Hepatocyte (in vitro differentiated cells): ENCODE results near the gene ABHD2. TPM values are rescaled to one million over a fixed set of nuclear protein-coding genes. Genes with fewer than 3 reads are reported as not detected.

Source experiments
- DNase-seq: peaks from one replicate; pipeline ENCODE4 v3.0.0-alpha.2; 2016; ENCODE audit warnings: low spot score
- H2AFZ ChIP-seq: fragments of 200-600 bp; sonication (generic); 2 replicates; pipeline ENCODE4 v1.6.0; 2016; ENCODE audit warnings: antibody characterized with exemption, mild to moderate bottlenecking
- H3K27ac ChIP-seq: fragments of 200-600 bp; sonication (generic); 2 replicates; pipeline ENCODE4 v1.5.1; 2016; ENCODE audit warnings: mild to moderate bottlenecking
- H3K27me3 ChIP-seq: fragments of 200-600 bp; sonication (generic); 2 replicates; pipeline ENCODE4 v1.6.1; 2016
- H3K36me3 ChIP-seq: fragments of 200-600 bp; sonication (generic); replicated peaks from 2 replicates; pipeline ENCODE4 v1.5.1; 2016; ENCODE audit warnings: low read depth; ENCODE audit not compliant: insufficient read depth
- H3K4me1 ChIP-seq: fragments of 200-600 bp; sonication (generic); 2 replicates; pipeline ENCODE4 v1.5.1; 2016; ENCODE audit warnings: mild to moderate bottlenecking, moderate library complexity; ENCODE audit not compliant: insufficient read depth
- H3K4me2 ChIP-seq: fragments of 200-600 bp; sonication (generic); 2 replicates; pipeline ENCODE4 v1.6.0; 2016
- H3K4me3 ChIP-seq: fragments of 200-600 bp; sonication (generic); 2 replicates; pipeline ENCODE4 v1.5.1; 2016; ENCODE audit warnings: mild to moderate bottlenecking
- H3K79me2 ChIP-seq: fragments of 200-600 bp; sonication (generic); 2 replicates; pipeline ENCODE4 v1.6.0; 2017; ENCODE audit warnings: mild to moderate bottlenecking
- H3K9me2 ChIP-seq: fragments of 200-600 bp; sonication (generic); replicated peaks from 2 replicates; pipeline ENCODE4 v1.6.0; 2017; ENCODE audit warnings: mild to moderate bottlenecking; ENCODE audit not compliant: insufficient read depth
- H3K9me3 ChIP-seq: fragments of 200-600 bp; sonication (generic); 2 replicates; pipeline ENCODE4 v1.5.1; 2016; ENCODE audit warnings: low read depth, mild to moderate bottlenecking
- H4K20me1 ChIP-seq: fragments of 200-600 bp; sonication (generic); 2 replicates; pipeline ENCODE4 v1.6.0; 2016; ENCODE audit warnings: mild to moderate bottlenecking; ENCODE audit not compliant: insufficient read depth, poor library complexity, severe bottlenecking
- CTCF ChIP-seq: fragments of 200-600 bp; sonication (generic); IDR thresholded peaks from 2 replicates; pipeline ENCODE4 v1.5.1; 2016; ENCODE audit warnings: antibody characterized with exemption, mild to moderate bottlenecking; ENCODE audit not compliant: poor library complexity
- EZH2 ChIP-seq: fragments of 200-600 bp; sonication (generic); IDR thresholded peaks from 2 replicates; pipeline ENCODE4 v1.6.1; 2016; ENCODE audit warnings: antibody characterized with exemption, mild to moderate bottlenecking, borderline replicate concordance
- EZH2phosphoT487 ChIP-seq: fragments of 200-600 bp; sonication (generic); IDR thresholded peaks from one replicate; pipeline ENCODE4 v1.6.1; 2018; ENCODE audit warnings: antibody characterized with exemption, mild to moderate bottlenecking, low read depth, moderate library complexity; ENCODE audit not compliant: unreplicated experiment, severe bottlenecking
- WGBS: methylation state at CpG from one replicate; pipeline ENCODE4 v1.1.6; 2016; ENCODE audit warnings: low lambda C conversion rate; ENCODE audit errors: missing lambda C conversion rate; 5-methylcytosine and 5-hydroxymethylcytosine counted together
- polyA plus RNA-seq: library from polyadenylated mRNA; unstranded; fragments of >200 nt; fragmentation: Nextera tagmentation; extraction: Ambion mirVana; gene quantifications from 2 replicates; pipeline ENCODE4 v1.2.1, GENCODE V29; 2016
- total RNA-seq: library from RNA; depleted of rRNA; stranded (reverse); fragments of >200 nt; gene quantifications from 2 replicates; pipeline ENCODE4 v1.2.3, GENCODE V29; 2014

The ABHD2 gene
- total and polyA plus RNA-seq, 2 experiments from 2014 or later: 11.7 to 59.7 TPM

GRCh38 chr15:89217686-89218376 lies 129.6 kb downstream of the ABHD2 start:
- Histone ChIP-seq H3K4me1 (no peaks in the 10 kb centered on the region), H4K20me1 (no peaks in the 10 kb centered on the region), H3K4me2 (no peak overlapping the region), H3K9me3 (no peaks in the 10 kb centered on the region), H3K9me2 (no peaks in the 10 kb centered on the region), H3K27me3 (no peaks in the 10 kb centered on the region), H3K79me2 (no peaks in the 10 kb centered on the region), H3K36me3 (no peaks in the 10 kb centered on the region), H3K27ac (no peak overlapping the region), H3K4me3 (no peak overlapping the region), H2AFZ (no peak overlapping the region)
- 71% methylated on average over 6 of the region's 6 CpGs for WGBS
- no peak for TF ChIP-seq EZH2
- no peak for TF ChIP-seq EZH2phosphoT487
- no peak for TF ChIP-seq CTCF
- DNase-seq: no peak

- no peak overlapping the region for H3K4me2 ChIP-seq
- 90% methylated on average over 8 of the region's 8 CpGs for WGBS
- H3K36me3 ChIP-seq: no peaks in the 10 kb centered on the region
- no peak overlapping the region for H2AFZ ChIP-seq
- H3K4me3 ChIP-seq: no peak overlapping the region
- no peaks in the 10 kb centered on the region for H3K9me3 ChIP-seq
- no peaks in the 10 kb centered on the region for H3K9me2 ChIP-seq
- H3K27ac ChIP-seq: no peak overlapping the region
- no peaks in the 10 kb centered on the region for H3K4me1 ChIP-seq
- no peaks in the 10 kb centered on the region for H4K20me1 ChIP-seq
- TF ChIP-seq CTCF: no peak
- H3K27me3 ChIP-seq: no peaks in the 10 kb centered on the region
- DNase-seq: no peak
- no peaks in the 10 kb centered on the region for H3K79me2 ChIP-seq
These were observed 130.3 kb downstream of the ABHD2 start for GRCh38 chr15:89218531-89218930.

DNA sequence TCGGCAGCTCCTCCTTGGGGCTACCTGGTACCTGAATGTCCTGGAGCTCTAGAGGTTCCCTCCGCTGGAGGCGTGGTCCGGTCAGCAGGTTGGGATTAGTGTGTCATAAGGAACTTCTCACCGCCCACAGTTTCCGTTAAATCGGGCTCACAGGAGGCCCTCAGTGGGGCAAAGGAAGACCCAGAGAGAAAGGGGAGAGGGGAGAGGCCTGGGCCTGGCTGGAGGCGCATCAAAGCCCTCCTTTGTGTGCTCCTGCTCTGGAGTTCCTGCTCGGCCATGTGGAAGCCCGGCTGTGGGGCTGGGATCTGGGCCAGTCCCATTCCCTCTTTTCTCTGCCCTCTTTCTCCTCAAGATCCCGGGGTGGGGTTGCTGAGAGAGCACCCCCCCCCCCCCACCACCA lies 133.3 kb downstream of the ABHD2 start, which contains the start of gene RLBP1:
Gene RLBP1 (minus strand): TSS at position 37 of the 400 bp plus-strand sequence. CDS start 2,604 bp downstream, outside the sequence.
- no peak for DNase-seq
- Histone ChIP-seq H3K4me2 (no peak within 1 kb of the TSS), H2AFZ (no peak within 1 kb of the TSS)

More for the DNA sequence above, 133.3 kb downstream of the ABHD2 start, which contains the start of gene RLBP1:
- no peaks in the 10 kb centered on the region for H3K79me2 ChIP-seq
- H3K9me3 ChIP-seq: no peaks in the 10 kb centered on the region
- H3K27ac ChIP-seq: no peak within 1 kb of the TSS
- no peaks in the 10 kb centered on the region for H3K36me3 ChIP-seq
- H3K27me3 ChIP-seq: no peaks in the 10 kb centered on the region
- H3K4me3 ChIP-seq: no peak within 1 kb of the TSS
- no peaks in the 10 kb centered on the region for H3K9me2 ChIP-seq
- H4K20me1 ChIP-seq: no peaks in the 10 kb centered on the region
- H3K4me1 ChIP-seq: no peaks in the 10 kb centered on the region
- no peak for TF ChIP-seq EZH2
- no peak for TF ChIP-seq EZH2phosphoT487
- no peak for TF ChIP-seq CTCF
- WGBS: 83% methylated on average over 11 of the region's 11 CpGs
